Measurements from ENCODE around the gene CMSS1.

- TF ChIP-seq CTCF (IDR thresholded peaks at IDR 0.05) = no peak
- TF ChIP-seq EZH2 (IDR thresholded peaks at IDR 0.05; ENCODE audit: borderline replicate concordance, insufficient read depth, low read depth, low read length, poor library complexity, severe bottlenecking) = no peak
Observed at GRCh38 chr3:100008081-100008698, 190.5 kb downstream of the CMSS1 start.

Data from B cell (primary cell).